Heart left ventricle (tissue), 13 donors: ENCODE results near the gene PARG.
"Not testable (repeated sequence)": the region's sequence is repeated elsewhere in the genome, so short reads cannot be mapped to it uniquely, and the experiment has no call there.

ENCODE experiments used
- POLR2A ChIP-seq, 2 donors: fragments of 450-650 bp; IDR thresholded peaks; one replicate each; pipeline ENCODE4 v1.6.1; 2017; ENCODE audit warnings: antibody characterized with exemption in 2 of 2, mild to moderate bottlenecking in 2 of 2, moderate library complexity in 2 of 2
- TF ChIP-seq, protein P1 (sequence below), 12 donors: fragments of 200-600 bp; sonication (generic) in 4 of 12; IDR thresholded peaks; one replicate each; pipeline versions ENCODE4 v1.5.0 to v1.8.0; 2018 to 2022; ENCODE audit warnings: antibody characterized with exemption in 12 of 12, mild to moderate bottlenecking in 5 of 12
- donor health status: ischemic (EF 13 %, LVEDD 7.1; RV severe dilation, severe dysfunction).
- donor health status: DM: no; HTN: yes; CAD: no.
- donor health status: DM: no; HTN: no; CAD: no.
- donor health status: ischemic (EF 25% LVEDD 6.9; RV normal size, moderate dysfunction).
- donor health status: ischemic (EF 25% LVEDD 5.7; RV mildly dilated, moderate dysfunction).
- donor health status: ischemic (EF 35%, LVEDD 5.7; RV mildly dilated, moderate dysfunction).
- donor health status: nonischemic (EF 11% LVEDD 7.7; RV severe dilation, severe dysfunction).
- donor health status: DM: yes; HTN: yes; CAD: no.
- donor health status: PGD.
- donor health status: ischemic (EF 29% LVEDD 5.4; RV normal size, mild dysfunction).
- donor health status: nonischemic (EF 23%, LVEDD 6.1; RV moderate dilation, normal function).

DNA sequence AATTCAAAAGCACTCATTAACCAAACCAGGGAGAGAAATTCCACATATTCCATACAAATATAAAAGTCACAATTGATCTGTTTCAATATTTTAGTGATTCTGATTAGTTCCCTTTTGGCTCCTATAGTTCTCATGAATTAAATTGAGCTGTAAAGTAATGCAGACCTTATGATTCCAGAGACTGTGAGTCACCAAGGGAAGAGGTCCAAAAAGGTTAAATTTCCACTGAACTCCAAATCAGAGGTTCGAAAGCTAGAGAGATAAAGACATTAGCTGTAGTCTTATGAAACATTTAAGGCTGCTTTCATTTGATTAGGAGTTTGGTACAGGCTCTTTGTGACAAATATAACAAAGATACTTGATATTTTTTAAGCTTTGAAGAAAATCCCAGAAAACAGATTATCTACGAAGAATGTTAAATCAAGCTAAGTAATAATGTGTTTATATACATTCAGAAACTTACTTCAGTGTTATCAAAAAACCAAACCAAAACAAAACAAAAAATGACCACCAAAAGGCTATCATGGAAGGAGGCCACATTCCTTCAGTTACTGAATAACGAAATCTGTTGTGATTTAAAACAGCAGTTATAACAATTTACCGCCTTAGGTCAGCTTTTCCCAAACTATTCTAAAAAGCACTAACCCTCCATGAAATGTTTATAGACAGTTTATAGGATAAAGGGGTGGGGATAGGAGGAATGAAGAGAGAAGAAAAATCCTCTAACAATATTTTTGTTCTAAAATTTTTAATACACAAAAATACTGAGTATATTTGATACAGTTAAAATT, 33.3 kb downstream of the PARG start:
- TF ChIP-seq POLR2A (IDR thresholded peaks at IDR 0.05) = not testable (repeated sequence)
- TF ChIP-seq, protein P1, sequence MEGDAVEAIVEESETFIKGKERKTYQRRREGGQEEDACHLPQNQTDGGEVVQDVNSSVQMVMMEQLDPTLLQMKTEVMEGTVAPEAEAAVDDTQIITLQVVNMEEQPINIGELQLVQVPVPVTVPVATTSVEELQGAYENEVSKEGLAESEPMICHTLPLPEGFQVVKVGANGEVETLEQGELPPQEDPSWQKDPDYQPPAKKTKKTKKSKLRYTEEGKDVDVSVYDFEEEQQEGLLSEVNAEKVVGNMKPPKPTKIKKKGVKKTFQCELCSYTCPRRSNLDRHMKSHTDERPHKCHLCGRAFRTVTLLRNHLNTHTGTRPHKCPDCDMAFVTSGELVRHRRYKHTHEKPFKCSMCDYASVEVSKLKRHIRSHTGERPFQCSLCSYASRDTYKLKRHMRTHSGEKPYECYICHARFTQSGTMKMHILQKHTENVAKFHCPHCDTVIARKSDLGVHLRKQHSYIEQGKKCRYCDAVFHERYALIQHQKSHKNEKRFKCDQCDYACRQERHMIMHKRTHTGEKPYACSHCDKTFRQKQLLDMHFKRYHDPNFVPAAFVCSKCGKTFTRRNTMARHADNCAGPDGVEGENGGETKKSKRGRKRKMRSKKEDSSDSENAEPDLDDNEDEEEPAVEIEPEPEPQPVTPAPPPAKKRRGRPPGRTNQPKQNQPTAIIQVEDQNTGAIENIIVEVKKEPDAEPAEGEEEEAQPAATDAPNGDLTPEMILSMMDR (IDR thresholded peaks at IDR 0.05) = not testable (repeated sequence)
